Mononuclear cell (primary cell): Measurements from ENCODE around the gene NR1H3. TPM values are rescaled to one million over a fixed set of nuclear protein-coding genes. Genes with fewer than 3 reads are reported as not detected.
"Not testable (repeated sequence)": the region's sequence is repeated elsewhere in the genome, so short reads cannot be mapped to it uniquely, and the experiment has no call there.

Experiments used
- H3K27me3 ChIP-seq: 2 replicates; pipeline ENCODE4 v1.6.0; 2011; ENCODE audit warnings: low read length, control low read depth; ENCODE audit not compliant: insufficient read depth
- H3K4me1 ChIP-seq: 2 replicates; pipeline ENCODE4 v1.5.1; 2011; ENCODE audit warnings: mild to moderate bottlenecking, low read length, control low read depth; ENCODE audit not compliant: insufficient read depth
- H3K4me3 ChIP-seq: 2 replicates; pipeline ENCODE4 v1.5.1; 2011; ENCODE audit warnings: mild to moderate bottlenecking, low read length, moderate library complexity
- H3K9me3 ChIP-seq: 2 replicates; pipeline ENCODE4 v1.5.1; 2011; ENCODE audit warnings: low read depth, mild to moderate bottlenecking, control low read depth, low read length
- total RNA-seq: library from RNA; depleted of rRNA; stranded (reverse); fragments of >200 nt; gene quantifications from one replicate; pipeline ENCODE4 v1.2.3, GENCODE V29; 2012

The NR1H3 gene
- total RNA-seq, 1 donor: 1.4 TPM

GRCh38 chr11:47299078-47299477 is 41.3 kb downstream of the NR1H3 start:
- Histone ChIP-seq H3K9me3 (peaks cover 6% of the 10 kb centered on the region), H3K4me1 (no peaks in the 10 kb centered on the region), H3K27me3 (no peaks in the 10 kb centered on the region), H3K4me3 (no peak overlapping the region)

DNA sequence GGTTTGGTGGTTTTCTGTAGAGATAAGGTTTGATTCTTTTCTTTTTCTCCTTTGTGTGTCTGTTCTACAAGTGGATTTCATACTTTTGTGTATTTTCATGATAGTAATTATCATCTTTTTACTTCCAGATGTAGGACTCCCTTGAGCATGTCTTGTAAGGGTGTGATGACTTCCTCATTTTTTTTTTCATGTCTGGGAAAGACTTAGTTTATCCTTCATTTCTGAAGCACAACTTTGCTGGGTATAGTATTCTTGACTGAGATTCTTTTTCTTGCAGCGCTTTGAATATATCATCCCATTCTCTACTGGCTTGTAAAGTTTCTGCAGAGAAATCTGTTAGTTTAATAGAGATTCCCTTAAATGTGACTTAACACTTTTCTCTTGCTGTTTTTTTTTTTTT is 45.1 kb downstream of the NR1H3 start:
- peaks cover 6% of the 10 kb centered on the region for H3K9me3 ChIP-seq
- H3K4me3 ChIP-seq: no peak overlapping the region
- H3K4me1 ChIP-seq: no peaks in the 10 kb centered on the region
- no peaks in the 10 kb centered on the region for H3K27me3 ChIP-seq

GRCh38 chr11:47305734-47306483 is 48.1 kb downstream of the NR1H3 start:
- no peaks in the 10 kb centered on the region for H3K4me1 ChIP-seq
- no peak overlapping the region for H3K4me3 ChIP-seq
- no peaks in the 10 kb centered on the region for H3K27me3 ChIP-seq
- H3K9me3 ChIP-seq: peaks cover 6% of the 10 kb centered on the region

- peaks cover 6% of the 10 kb centered on the region for H3K9me3 ChIP-seq
- no peak overlapping the region for H3K4me3 ChIP-seq
These were observed 48.7 kb downstream of the NR1H3 start for GRCh38 chr11:47306484-47306844.

DNA sequence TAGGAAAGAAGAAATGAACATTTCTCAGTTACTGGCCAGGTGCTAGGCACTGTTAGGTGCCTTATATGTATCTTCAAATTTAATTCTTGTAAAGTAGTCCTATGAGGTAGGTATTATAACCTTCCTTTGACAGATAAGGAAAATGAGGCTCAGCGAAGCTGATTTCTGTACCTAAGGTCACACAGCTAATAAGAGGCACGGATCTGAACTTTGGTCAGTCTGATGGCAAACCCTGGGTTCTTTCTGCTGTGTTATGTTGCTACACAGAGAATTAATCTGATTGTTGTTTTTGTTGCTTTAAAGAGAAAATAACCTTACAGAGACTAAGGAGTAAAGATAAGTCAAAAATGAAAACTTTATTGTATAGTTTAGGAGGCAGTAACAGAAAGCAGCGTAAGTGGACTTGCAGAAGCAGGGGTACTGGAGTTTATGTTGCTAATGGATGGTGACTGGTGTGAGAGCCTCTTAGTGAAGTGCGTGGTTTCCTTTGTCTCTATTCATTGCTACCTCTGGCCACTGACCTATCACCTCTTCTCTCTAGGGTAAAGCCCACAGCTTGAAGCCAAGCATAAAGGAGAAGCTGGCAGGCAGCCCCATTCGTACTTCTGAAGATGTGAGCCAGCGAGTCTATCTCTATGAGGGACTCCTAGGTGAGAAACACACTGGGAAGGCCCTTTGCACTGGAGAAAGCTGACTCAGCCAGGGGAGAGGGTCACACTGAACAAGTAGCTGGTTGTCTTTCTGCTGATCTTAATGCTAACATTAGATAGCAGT is 50.4 kb downstream of the NR1H3 start:
- no peaks in the 10 kb centered on the region for H3K27me3 ChIP-seq
- no peaks in the 10 kb centered on the region for H3K9me3 ChIP-seq
- H3K4me3 ChIP-seq: no peak overlapping the region
- H3K4me1 ChIP-seq: no peaks in the 10 kb centered on the region

More at GRCh38 chr11:47306484-47306844, 48.7 kb downstream of the NR1H3 start:
- no peaks in the 10 kb centered on the region for H3K4me1 ChIP-seq
- H3K27me3 ChIP-seq: no peaks in the 10 kb centered on the region

- H3K4me1 ChIP-seq: no peaks in the 10 kb centered on the region
- H3K9me3 ChIP-seq: no peaks in the 10 kb centered on the region
- no peaks in the 10 kb centered on the region for H3K27me3 ChIP-seq
- H3K4me3 ChIP-seq: no peak overlapping the region
These were observed 57.2 kb downstream of the NR1H3 start for GRCh38 chr11:47314992-47315391.

- not testable (repeated sequence) for H3K27me3 ChIP-seq, H3K9me3 ChIP-seq, H3K4me3 ChIP-seq, H3K4me1 ChIP-seq
These were observed 58.7 kb downstream of the NR1H3 start for GRCh38 chr11:47316501-47316900.

DNA sequence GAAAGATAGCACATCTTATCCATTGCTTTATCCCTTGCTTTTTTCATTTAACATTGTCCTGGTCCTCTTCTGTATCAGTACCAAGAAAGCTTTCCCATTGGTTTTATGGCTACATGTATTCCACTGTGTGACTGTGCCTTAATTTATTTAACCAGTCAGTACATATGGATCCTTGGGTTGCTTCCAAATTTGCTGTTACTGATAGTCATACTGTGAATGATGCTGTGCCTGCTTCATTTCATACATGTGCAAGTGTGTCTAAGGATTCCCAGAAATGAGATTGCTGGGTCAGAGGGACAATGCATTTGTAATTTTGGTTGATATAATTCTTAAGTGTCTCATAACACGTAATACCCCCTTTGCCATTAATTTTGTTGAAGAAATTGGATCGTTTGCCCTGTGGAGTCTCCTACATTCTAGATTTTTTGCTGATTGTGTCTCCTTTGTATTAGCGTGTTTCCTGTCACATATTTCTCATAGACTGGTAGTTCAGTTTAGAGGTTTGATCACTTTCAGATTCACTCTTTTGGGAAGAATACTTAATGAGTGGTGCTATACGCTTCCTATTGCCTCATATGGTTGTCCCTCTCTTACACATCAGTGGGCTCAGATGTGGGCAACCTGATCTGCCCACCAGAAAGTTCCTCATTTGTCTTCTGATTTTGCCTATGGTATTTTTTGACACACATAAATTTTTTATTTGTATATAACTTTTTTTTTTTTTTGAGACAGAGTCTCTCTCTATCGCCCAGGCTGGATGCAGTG is 59.5 kb downstream of the NR1H3 start:
- Histone ChIP-seq H3K4me3 (no peak overlapping the region), H3K4me1 (no peaks in the 10 kb centered on the region), H3K9me3 (no peaks in the 10 kb centered on the region), H3K27me3 (no peaks in the 10 kb centered on the region)

DNA sequence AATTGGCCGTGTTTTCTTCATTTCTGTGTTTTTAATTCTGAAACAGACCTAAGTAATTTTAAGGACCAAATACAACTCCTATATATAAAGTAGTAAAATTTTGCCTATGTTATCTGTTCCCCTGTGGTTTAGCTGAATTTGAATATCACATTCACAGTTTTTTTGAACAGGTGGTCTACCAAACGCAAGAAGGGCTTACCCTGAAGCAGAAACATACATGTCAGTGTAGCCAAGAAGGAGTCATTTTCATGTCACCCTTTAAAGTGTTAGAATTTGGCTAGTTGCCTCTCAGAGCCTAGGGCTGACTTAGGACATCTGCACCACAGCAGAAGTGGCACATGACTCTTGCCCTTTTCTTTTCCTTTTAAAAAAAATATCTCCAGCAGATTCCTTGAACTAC is 60.4 kb downstream of the NR1H3 start:
- H3K9me3 ChIP-seq: no peaks in the 10 kb centered on the region
- H3K4me1 ChIP-seq: no peaks in the 10 kb centered on the region
- no peak overlapping the region for H3K4me3 ChIP-seq
- no peaks in the 10 kb centered on the region for H3K27me3 ChIP-seq

Other genes starting within 250 kb of the NR1H3 start
- 182 TPM for gene ARFGAP2, start 81.1 kb upstream of the NR1H3 start, total RNA-seq
- not detected for gene PACSIN3, start 71.6 kb upstream of the NR1H3 start, total RNA-seq
- 21.8 TPM for gene DDB2, start 43.0 kb upstream of the NR1H3 start, total RNA-seq
- gene ACP2, start 9.2 kb upstream of the NR1H3 start, total RNA-seq: 9.2 TPM
- 87.8 TPM for gene MADD, start 12.1 kb downstream of the NR1H3 start, total RNA-seq
- gene MYBPC3, start 94.7 kb downstream of the NR1H3 start, total RNA-seq: 0.21 TPM
- 202 TPM for gene SPI1, start 120.6 kb downstream of the NR1H3 start, total RNA-seq
- 13.4 TPM for gene SLC39A13, start 150.6 kb downstream of the NR1H3 start, total RNA-seq
- 48.7 TPM for gene PSMC3, start 168.4 kb downstream of the NR1H3 start, total RNA-seq
- gene RAPSN, start 191.1 kb downstream of the NR1H3 start, total RNA-seq: 0.42 TPM